IMR-90 (cell line): ENCODE measurements around the gene PALLD. TPM values are rescaled to one million over a fixed set of nuclear protein-coding genes. Genes with fewer than 3 reads are reported as not detected.

ENCODE experiments used
- ATAC-seq: fragments of 200-7000 bp; cut with Tn5 transposase; 2 replicates; pipeline ENCODE4 v1.9.1; 2020; ENCODE audit warnings: low read depth, mild to moderate bottlenecking, moderate library complexity
- BruUV-seq: library from RNA; stranded (reverse); fragments of 400-500 nt; replicated peaks from 2 replicates; lab custom pipeline; 2021; lab: Mats Ljungman, UMichigan
- CTCF ChIA-PET: fragments of 300-600 bp; formaldehyde crosslinking; extraction: SDS; loops from one replicate; lab custom pipeline; 2021; ENCODE audit warnings: antibody characterized with exemption; lab: Yijun Ruan, JAX
- POLR2A ChIA-PET: fragments of 300-600 bp; sonication (Branson Sonifier 250); formaldehyde crosslinking; loops from one replicate; lab custom pipeline; 2022; ENCODE audit warnings: antibody characterized with exemption; ENCODE audit not compliant: unreplicated experiment; lab: Charles Lee
- DNase-seq: peaks from one replicate; pipeline ENCODE4 v3.0.0; 2013
- H2AFZ ChIP-seq: replicated peaks from 2 replicates; pipeline ENCODE3; 2013; ENCODE audit warnings: low read length, mild to moderate bottlenecking; ENCODE audit not compliant: poor library complexity
- H2AK5ac ChIP-seq: 2 replicates; pipeline ENCODE4 v1.6.1; 2013; ENCODE audit warnings: low read depth, low read length, inconsistent platforms
- H2AK9ac ChIP-seq: replicated peaks from 2 replicates; pipeline ENCODE3; 2013; ENCODE audit warnings: mild to moderate bottlenecking, low read depth, low read length, moderate library complexity; ENCODE audit not compliant: poor library complexity
- H2BK120ac ChIP-seq: 2 replicates; pipeline ENCODE4 v1.6.1; 2013; ENCODE audit warnings: low read depth, low read length, inconsistent platforms
- H2BK15ac ChIP-seq: 3 replicates; pipeline ENCODE4 v1.6.1; 2013; ENCODE audit warnings: low read depth, low read length, inconsistent platforms
- H2BK20ac ChIP-seq: 2 replicates; pipeline ENCODE4 v1.6.1; 2013; ENCODE audit warnings: low read depth, mild to moderate bottlenecking, inconsistent platforms, low read length, moderate library complexity
- H2BK5ac ChIP-seq: 2 replicates; pipeline ENCODE4 v1.6.1; 2013; ENCODE audit warnings: mild to moderate bottlenecking, low read depth, low read length, inconsistent platforms; ENCODE audit not compliant: poor library complexity, severe bottlenecking
- H3K14ac ChIP-seq: replicated peaks from 2 replicates; pipeline ENCODE4 v1.6.1; 2013; ENCODE audit warnings: low read depth, low read length, inconsistent platforms
- H3K18ac ChIP-seq: 2 replicates; pipeline ENCODE4 v1.6.1; 2013; ENCODE audit warnings: low read depth, low read length, control low read depth
- H3K23ac ChIP-seq: 2 replicates; pipeline ENCODE4 v1.6.1; 2013; ENCODE audit warnings: low read depth, low read length, inconsistent platforms
- H3K27ac ChIP-seq: 2 replicates; pipeline ENCODE4 v1.5.1; 2013; ENCODE audit warnings: mild to moderate bottlenecking, control low read depth, low read length; ENCODE audit not compliant: insufficient read depth
- H3K27me3 ChIP-seq: 2 replicates; pipeline ENCODE4 v1.6.1; 2013; ENCODE audit warnings: low read length; ENCODE audit not compliant: control insufficient read depth, insufficient read depth
- H3K36me3 ChIP-seq: 2 replicates; pipeline ENCODE4 v1.6.1; 2013; ENCODE audit warnings: low read length, mixed read lengths; ENCODE audit not compliant: control insufficient read depth, insufficient read depth
- H3K4ac ChIP-seq: 2 replicates; pipeline ENCODE4 v1.6.1; 2013; ENCODE audit warnings: low read depth, low read length, inconsistent platforms
- H3K4me1 ChIP-seq: 2 replicates; pipeline ENCODE4 v1.6.1; 2013; ENCODE audit warnings: low read length, mixed read lengths; ENCODE audit not compliant: control insufficient read depth, insufficient read depth
- H3K4me2 ChIP-seq: 2 replicates; pipeline ENCODE4 v1.6.1; 2013; ENCODE audit warnings: low read depth, mild to moderate bottlenecking, control low read depth, low read length, moderate library complexity
- H3K4me3 ChIP-seq: 2 replicates; pipeline ENCODE4 v1.5.1; 2013; ENCODE audit warnings: low read depth, mild to moderate bottlenecking, control low read depth, low read length, moderate library complexity; ENCODE audit not compliant: insufficient read depth
- H3K56ac ChIP-seq: 2 replicates; pipeline ENCODE4 v1.6.1; 2013; ENCODE audit warnings: low read length, inconsistent platforms; ENCODE audit not compliant: insufficient read depth; ENCODE audit errors: extremely low read depth
- H3K79me1 ChIP-seq, 2 experiments: 2 replicates each; pipeline ENCODE4 v1.6.1; 2013; ENCODE audit warnings: low read length in 2 of 2, inconsistent platforms in 1 of 2, low read depth in 1 of 2
- H3K9ac ChIP-seq: 2 replicates; pipeline ENCODE4 v1.6.1; 2013; ENCODE audit warnings: low read depth, low read length, control low read depth
- H3K9me1 ChIP-seq: 2 replicates; pipeline ENCODE4 v1.6.1; 2013; ENCODE audit warnings: low read length, inconsistent platforms; ENCODE audit not compliant: insufficient read depth
- H3K9me3 ChIP-seq: 2 replicates; pipeline ENCODE4 v1.6.1; 2013; ENCODE audit warnings: low read length; ENCODE audit not compliant: control insufficient read depth, insufficient read depth
- H4K20me1 ChIP-seq: 2 replicates; pipeline ENCODE4 v1.6.1; 2013; ENCODE audit warnings: low read length, inconsistent platforms; ENCODE audit not compliant: insufficient read depth
- H4K5ac ChIP-seq: 2 replicates; pipeline ENCODE4 v1.6.1; 2013; ENCODE audit warnings: mild to moderate bottlenecking, low read depth, low read length, control low read depth
- H4K8ac ChIP-seq, 2 experiments: 2 replicates each; pipeline ENCODE4 v1.6.1; 2013; ENCODE audit warnings: low read depth in 2 of 2, low read length in 2 of 2, control low read depth in 1 of 2, inconsistent platforms in 1 of 2
- H4K91ac ChIP-seq: 2 replicates; pipeline ENCODE4 v1.6.1; 2013; ENCODE audit warnings: low read depth, low read length, inconsistent platforms; ENCODE audit not compliant: insufficient read depth
- BHLHE40 ChIP-seq: fragments of 150-350 bp; IDR thresholded peaks from 2 replicates; pipeline ENCODE4 v1.6.1; 2016; ENCODE audit warnings: mild to moderate bottlenecking, low read depth, low read length
- CEBPB ChIP-seq: IDR thresholded peaks from 2 replicates; pipeline ENCODE4 v1.6.1; 2012; ENCODE audit warnings: low read depth, low read length, improper control_type of control experiment
- CHD1 ChIP-seq: IDR thresholded peaks from 2 replicates; pipeline ENCODE4 v1.6.1; 2012; ENCODE audit warnings: low read depth, low read length, improper control_type of control experiment
- FOS ChIP-seq: fragments of 150-350 bp; IDR thresholded peaks from 2 replicates; pipeline ENCODE4 v1.6.1; 2016; ENCODE audit warnings: low read depth, low read length
- MAFK ChIP-seq: IDR thresholded peaks from 2 replicates; pipeline ENCODE4 v1.6.1; 2012; ENCODE audit warnings: low read depth, low read length, improper control_type of control experiment
- MAZ ChIP-seq: IDR thresholded peaks from 2 replicates; pipeline ENCODE4 v1.6.1; 2012; ENCODE audit warnings: low read depth, mild to moderate bottlenecking, low read length, improper control_type of control experiment, moderate library complexity, borderline replicate concordance
- MXI1 ChIP-seq: IDR thresholded peaks from 2 replicates; pipeline ENCODE4 v1.6.1; 2012; ENCODE audit warnings: low read depth, mild to moderate bottlenecking, low read length, moderate library complexity, borderline replicate concordance
- NFE2L2 ChIP-seq: fragments of 150-350 bp; IDR thresholded peaks from 2 replicates; pipeline ENCODE4 v1.6.1; 2016; ENCODE audit warnings: low read depth, mild to moderate bottlenecking, low read length
- POLR2A ChIP-seq: IDR thresholded peaks from 2 replicates; pipeline ENCODE4 v1.6.1; 2012; ENCODE audit warnings: mild to moderate bottlenecking, low read depth, low read length
- RAD21 ChIP-seq: IDR thresholded peaks from 2 replicates; pipeline ENCODE4 v1.6.1; 2012; ENCODE audit warnings: low read length, improper control_type of control experiment
- RCOR1 ChIP-seq: IDR thresholded peaks from 2 replicates; pipeline ENCODE4 v1.6.1; 2012; ENCODE audit warnings: mild to moderate bottlenecking, low read length, improper control_type of control experiment; ENCODE audit not compliant: insufficient replicate concordance
- RFX5 ChIP-seq: IDR thresholded peaks from 2 replicates; pipeline ENCODE4 v1.8.0; 2012; ENCODE audit warnings: low read depth, mild to moderate bottlenecking, low read length, moderate library complexity
- SMC3 ChIP-seq: fragments of 150-350 bp; IDR thresholded peaks from 2 replicates; pipeline ENCODE4 v1.6.1; 2016; ENCODE audit warnings: low read depth, mild to moderate bottlenecking, antibody characterized with exemption, low read length, moderate library complexity
- WGBS, 2 experiments: methylation state at CpG; one replicate each; pipeline versions ENCODE4 v1.1.5 to v1.1.7; 2013; ENCODE audit warnings: missing lambda C conversion rate in 2 of 2; ENCODE audit not compliant: insufficient read length in 1 of 2; ENCODE audit errors: extremely low coverage in 2 of 2; 5-methylcytosine and 5-hydroxymethylcytosine counted together
- dilution Hi-C: fragments of 300-500 bp; cut with HindIII; formaldehyde crosslinking; loops from one replicate; pipeline ENCODE4 v1.14.3; 2018; ENCODE audit warnings: low sequenced_read_pairs; ENCODE audit not compliant: unreplicated experiment
- in situ Hi-C: fragments of 300-500 bp; cut with MboI; formaldehyde crosslinking; loops from 3 replicates; pipeline ENCODE4 v1.14.3; 2019; ENCODE audit warnings: low sequenced_read_pairs, inconsistent platforms, mixed read lengths
- intact Hi-C: fragments of 100-400 bp; cut with micrococcal nuclease; formaldehyde crosslinking; loops from 2 replicates; pipeline ENCODE4 v1.10.0; 2022
- polyA plus RNA-seq, 3 experiments: library from polyadenylated mRNA; depleted of rRNA; stranded (reverse); fragments of >200 nt; gene quantifications; 2 replicates each; pipeline ENCODE4 v1.2.3, GENCODE V29; 2012; ENCODE audit warnings: low replicate concordance in 1 of 3
- total RNA-seq: library from RNA; depleted of rRNA; stranded (reverse); fragments of >200 nt; gene quantifications from 2 replicates; pipeline ENCODE4 v1.2.3, GENCODE V29; 2012
- TF ChIP-seq, protein P1 (sequence below): fragments of 150-350 bp; IDR thresholded peaks from 2 replicates; pipeline ENCODE4 v1.6.1; 2017; ENCODE audit warnings: mild to moderate bottlenecking, antibody characterized with exemption, low read length, low read depth
- TF ChIP-seq, protein P2 (sequence below): fragments of 150-350 bp; IDR thresholded peaks from 2 replicates; pipeline ENCODE4 v1.6.1; 2016; ENCODE audit warnings: low read depth, mild to moderate bottlenecking, low read length, moderate library complexity, borderline replicate concordance
- TF ChIP-seq, protein P3 (sequence below): conservative IDR thresholded peaks from 2 replicates; pipeline ENCODE4 v1.5.1; 2012; ENCODE audit warnings: mild to moderate bottlenecking, low read depth, low read length, improper control_type of control experiment

The PALLD gene
- total and polyA plus RNA-seq, 2 of the 4 experiments (the other 2 are of a cell fraction) = 91.0 to 91.9 TPM

DNA sequence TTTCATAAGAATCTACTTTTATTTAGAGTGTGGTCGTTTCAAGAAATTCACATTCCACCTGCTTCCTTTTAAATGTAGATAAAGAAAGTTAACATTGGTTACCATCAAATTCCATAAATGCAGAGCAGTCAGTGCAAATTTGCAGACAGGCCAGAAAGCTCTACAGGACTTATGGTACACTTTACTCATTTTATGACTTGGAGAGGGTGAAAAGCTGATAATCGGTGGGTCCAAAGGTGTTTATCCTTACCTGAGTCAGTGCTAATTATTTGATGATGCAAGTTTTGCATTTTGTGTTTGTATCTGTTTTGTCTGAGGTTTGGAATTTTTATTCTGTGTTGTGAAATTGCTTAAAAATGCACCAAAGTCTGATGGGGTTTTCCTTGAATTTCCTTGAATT, 193.3 kb downstream of the PALLD start:
- no peak overlapping the region for H3K4me3 ChIP-seq
- H3K4me2 ChIP-seq = no peak overlapping the region
- H3K18ac ChIP-seq = no peak overlapping the region
- H3K23ac ChIP-seq = no peak overlapping the region
- WGBS, 2 experiments = 100% methylated on average over 1 of the region's 2 CpGs; no CpG with 5 or more reads in 1 of the 2 experiments
- dilution Hi-C loops = no loop called here
- no peaks in the 10 kb centered on the region for H4K20me1 ChIP-seq
- H3K9ac ChIP-seq = no peak overlapping the region
- no peak overlapping the region for H4K8ac ChIP-seq
- DNase-seq (no peak), ATAC-seq (no peak)
- intact Hi-C loops = loop anchor here (10.0 kb wide), 2 partner anchors 175 to 375 kb away; partner anchors contain the start of gene DDX60
- POLR2A ChIA-PET = interaction anchor here (0.7 kb wide), 1 partner anchor 144 kb away, joined by 4 read pairs; no protein-coding TSS in a partner anchor
- H2BK15ac ChIP-seq = no peak overlapping the region
- no peak overlapping the region for H2BK5ac ChIP-seq
- no peak overlapping the region for H3K56ac ChIP-seq
- in situ Hi-C loops = loop anchor here (25.0 kb wide), 1 partner anchor 503 kb away; no protein-coding TSS in a partner anchor
- no peaks in the 10 kb centered on the region for H3K79me1 ChIP-seq
- no peaks in the 10 kb centered on the region for H3K9me1 ChIP-seq
- no peak overlapping the region for H3K14ac ChIP-seq
- BruUV-seq = no TSS peak
- no peak overlapping the region for H2AK5ac ChIP-seq
- H2BK120ac ChIP-seq = no peak overlapping the region
- no peaks in the 10 kb centered on the region; the same call in 1 of the 2 replicates for H3K36me3 ChIP-seq
- TF ChIP-seq MAZ (no peak), CHD1 (no peak), FOS (no peak), RAD21 (no peak), NFE2L2 (no peak), SMC3 (no peak), MXI1 (no peak), RCOR1 (no peak), POLR2A (no peak), BHLHE40 (no peak), RFX5 (no peak), CEBPB (no peak), MAFK (no peak)
- TF ChIP-seq, protein P1, sequence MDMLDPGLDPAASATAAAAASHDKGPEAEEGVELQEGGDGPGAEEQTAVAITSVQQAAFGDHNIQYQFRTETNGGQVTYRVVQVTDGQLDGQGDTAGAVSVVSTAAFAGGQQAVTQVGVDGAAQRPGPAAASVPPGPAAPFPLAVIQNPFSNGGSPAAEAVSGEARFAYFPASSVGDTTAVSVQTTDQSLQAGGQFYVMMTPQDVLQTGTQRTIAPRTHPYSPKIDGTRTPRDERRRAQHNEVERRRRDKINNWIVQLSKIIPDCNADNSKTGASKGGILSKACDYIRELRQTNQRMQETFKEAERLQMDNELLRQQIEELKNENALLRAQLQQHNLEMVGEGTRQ = no peak
- TF ChIP-seq, protein P2, sequence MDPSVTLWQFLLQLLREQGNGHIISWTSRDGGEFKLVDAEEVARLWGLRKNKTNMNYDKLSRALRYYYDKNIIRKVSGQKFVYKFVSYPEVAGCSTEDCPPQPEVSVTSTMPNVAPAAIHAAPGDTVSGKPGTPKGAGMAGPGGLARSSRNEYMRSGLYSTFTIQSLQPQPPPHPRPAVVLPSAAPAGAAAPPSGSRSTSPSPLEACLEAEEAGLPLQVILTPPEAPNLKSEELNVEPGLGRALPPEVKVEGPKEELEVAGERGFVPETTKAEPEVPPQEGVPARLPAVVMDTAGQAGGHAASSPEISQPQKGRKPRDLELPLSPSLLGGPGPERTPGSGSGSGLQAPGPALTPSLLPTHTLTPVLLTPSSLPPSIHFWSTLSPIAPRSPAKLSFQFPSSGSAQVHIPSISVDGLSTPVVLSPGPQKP = no peak
- TF ChIP-seq, protein P3, sequence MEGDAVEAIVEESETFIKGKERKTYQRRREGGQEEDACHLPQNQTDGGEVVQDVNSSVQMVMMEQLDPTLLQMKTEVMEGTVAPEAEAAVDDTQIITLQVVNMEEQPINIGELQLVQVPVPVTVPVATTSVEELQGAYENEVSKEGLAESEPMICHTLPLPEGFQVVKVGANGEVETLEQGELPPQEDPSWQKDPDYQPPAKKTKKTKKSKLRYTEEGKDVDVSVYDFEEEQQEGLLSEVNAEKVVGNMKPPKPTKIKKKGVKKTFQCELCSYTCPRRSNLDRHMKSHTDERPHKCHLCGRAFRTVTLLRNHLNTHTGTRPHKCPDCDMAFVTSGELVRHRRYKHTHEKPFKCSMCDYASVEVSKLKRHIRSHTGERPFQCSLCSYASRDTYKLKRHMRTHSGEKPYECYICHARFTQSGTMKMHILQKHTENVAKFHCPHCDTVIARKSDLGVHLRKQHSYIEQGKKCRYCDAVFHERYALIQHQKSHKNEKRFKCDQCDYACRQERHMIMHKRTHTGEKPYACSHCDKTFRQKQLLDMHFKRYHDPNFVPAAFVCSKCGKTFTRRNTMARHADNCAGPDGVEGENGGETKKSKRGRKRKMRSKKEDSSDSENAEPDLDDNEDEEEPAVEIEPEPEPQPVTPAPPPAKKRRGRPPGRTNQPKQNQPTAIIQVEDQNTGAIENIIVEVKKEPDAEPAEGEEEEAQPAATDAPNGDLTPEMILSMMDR = no peak
- H3K27ac ChIP-seq = no peak overlapping the region
- no peak overlapping the region for H4K91ac ChIP-seq
- CTCF ChIA-PET = no interaction called here
- no peak overlapping the region for H4K5ac ChIP-seq
- H2BK20ac ChIP-seq = no peak overlapping the region
- H2AFZ ChIP-seq = no peak overlapping the region
- H3K27me3 ChIP-seq = no peaks in the 10 kb centered on the region
- no peaks in the 10 kb centered on the region for H3K9me3 ChIP-seq
- peaks cover 12% of the 10 kb centered on the region for H3K4me1 ChIP-seq
- no peak overlapping the region for H3K4ac ChIP-seq
- no peak overlapping the region for H2AK9ac ChIP-seq
